Activated T-helper 2 cell treated with anti-CD3 and anti-CD28 coated beads, Interferon-gamma antibody, Interleukin-2, Interleukin-4, amounts not matched to agents 10 μg/mL and 5 μg/mL and 100 μg/mL, durations not matched to agents 14 hours and 24 hours and 36 hours (primary cell): Measurements from ENCODE around the gene ENTPD6. TPM values are rescaled to one million over a fixed set of nuclear protein-coding genes. Genes with fewer than 3 reads are reported as not detected.

ENCODE experiments used
- DNase-seq: peaks from one replicate; pipeline ENCODE4 v3.0.0; 2021; ENCODE audit warnings: low spot score
- H3K27ac Mint-ChIP-seq: one replicate; pipeline ENCODE4 v1.8.0; 2021; ENCODE audit warnings: mixed read lengths
- H3K27me3 Mint-ChIP-seq: one replicate; pipeline ENCODE4 v1.8.0; 2021; ENCODE audit warnings: low read depth, mixed read lengths
- H3K36me3 Mint-ChIP-seq: one replicate; pipeline ENCODE4 v1.8.0; 2021; ENCODE audit warnings: low read depth, mixed read lengths
- H3K4me1 Mint-ChIP-seq: one replicate; pipeline ENCODE4 v1.8.0; 2021; ENCODE audit warnings: low read depth, mixed read lengths
- H3K4me3 Mint-ChIP-seq: one replicate; pipeline ENCODE4 v1.8.0; 2021; ENCODE audit warnings: low read depth, mild to moderate bottlenecking, moderate library complexity, mixed read lengths
- H3K9me3 Mint-ChIP-seq: one replicate; pipeline ENCODE4 v1.8.0; 2021; ENCODE audit warnings: mixed read lengths
- intact Hi-C: fragments of 100-400 bp; cut with micrococcal nuclease; formaldehyde crosslinking; loops from one replicate; pipeline ENCODE4 v1.15.1; 2023
- total RNA-seq: library from RNA; stranded (reverse); gene quantifications from 2 replicates; pipeline ENCODE4 v1.2.3, GENCODE V29; 2022

Gene ENTPD6
- total RNA-seq, 1 donor from 2014 or later: 48.8 TPM

DNA sequence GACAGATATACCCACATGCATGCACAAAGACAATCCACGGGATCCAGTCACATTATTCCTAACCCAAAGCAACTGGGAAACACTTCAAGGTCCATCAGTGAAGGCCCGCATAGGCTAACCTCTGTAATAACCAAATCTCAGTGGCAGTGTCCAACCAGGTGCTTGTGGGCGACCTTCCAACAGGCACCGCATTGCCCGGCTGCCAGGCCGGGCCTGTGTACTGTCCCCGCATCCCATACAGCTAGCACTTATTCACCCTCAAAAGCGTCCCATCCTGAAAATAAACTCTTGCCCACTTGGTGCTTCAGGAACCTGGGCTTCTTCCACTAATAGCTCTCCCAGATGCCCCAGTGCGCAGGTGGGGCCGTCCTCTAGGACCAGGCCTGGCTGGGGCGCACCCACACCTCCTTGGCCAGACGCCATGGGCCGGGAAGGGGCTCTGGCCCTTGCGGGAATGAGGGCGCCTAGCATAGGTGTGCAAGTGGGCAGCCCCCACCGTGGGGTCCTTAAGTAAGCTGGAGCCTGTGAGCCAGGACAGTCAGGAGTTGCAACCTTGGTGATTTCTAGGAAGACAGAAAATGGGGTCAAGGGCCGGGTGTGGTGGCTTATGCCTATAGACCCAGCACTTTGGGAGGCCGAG lies 1.1 kb upstream of the ENTPD6 start:
- Mint-ChIP-seq H3K9me3 (no peaks in the 10 kb centered on the region), H3K27ac (no peak overlapping the region), H3K4me3 (peak overlapping the region; percentile 94), H3K4me1 (peaks cover 18% of the 10 kb centered on the region), H3K27me3 (peaks cover 10% of the 10 kb centered on the region), H3K36me3 (peaks cover 18% of the 10 kb centered on the region)
- no peak for DNase-seq
- intact Hi-C loops: no loop called here

DNA sequence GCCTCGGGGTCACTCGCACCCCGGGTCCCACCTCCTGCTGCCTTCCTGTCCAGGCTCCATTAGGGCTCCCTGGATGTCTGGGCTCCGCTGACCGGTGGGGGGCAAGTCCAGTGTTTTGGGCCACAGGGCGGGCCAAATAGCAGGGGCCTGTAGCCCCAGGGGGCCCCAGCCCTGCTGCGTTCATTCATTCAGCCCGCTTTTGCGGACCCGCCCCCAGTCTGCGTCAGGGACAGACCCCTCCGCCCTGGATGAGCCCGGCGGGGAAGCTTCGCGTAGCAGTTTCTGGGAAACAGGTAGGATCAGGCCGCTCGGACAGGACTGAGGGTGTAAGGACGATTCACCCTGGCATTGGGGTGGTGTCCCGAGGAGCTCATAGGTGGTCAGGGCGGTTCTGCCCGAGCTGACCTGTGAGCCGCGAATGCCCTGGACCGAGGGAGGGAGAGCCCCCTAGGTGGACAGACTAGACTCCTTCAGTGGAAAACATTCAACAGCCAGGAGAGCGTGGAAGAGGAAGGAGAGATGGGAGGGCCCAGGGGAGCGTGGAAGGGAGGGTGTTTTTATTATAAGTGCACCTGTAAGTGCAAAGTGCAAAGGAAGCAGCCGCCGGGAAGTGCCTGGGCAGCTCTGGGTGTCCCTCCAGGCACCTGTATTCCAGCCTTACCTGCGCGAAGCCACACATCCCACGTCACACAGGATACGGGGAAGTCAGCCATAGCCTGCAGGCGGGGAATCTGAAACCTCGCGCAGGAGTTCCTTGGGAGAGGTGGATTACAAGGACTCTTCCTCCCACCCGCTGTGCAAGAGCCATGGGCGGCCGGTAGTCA lies 662 bp downstream of the ENTPD6 start:
- Mint-ChIP-seq H3K4me1 (peaks cover 26% of the 10 kb centered on the region), H3K36me3 (peaks cover 23% of the 10 kb centered on the region), H3K9me3 (no peaks in the 10 kb centered on the region), H3K27me3 (peaks cover 2% of the 10 kb centered on the region), H3K4me3 (peak overlapping the region; percentile 94), H3K27ac (peak overlapping the region; percentile 75)
- intact Hi-C loops: loop anchor here (2.0 to 5.0 kb wide), 3 partner anchors 35 to 204 kb away; partner anchors contain the start of gene APMAP
- DNase-seq: no peak

DNA sequence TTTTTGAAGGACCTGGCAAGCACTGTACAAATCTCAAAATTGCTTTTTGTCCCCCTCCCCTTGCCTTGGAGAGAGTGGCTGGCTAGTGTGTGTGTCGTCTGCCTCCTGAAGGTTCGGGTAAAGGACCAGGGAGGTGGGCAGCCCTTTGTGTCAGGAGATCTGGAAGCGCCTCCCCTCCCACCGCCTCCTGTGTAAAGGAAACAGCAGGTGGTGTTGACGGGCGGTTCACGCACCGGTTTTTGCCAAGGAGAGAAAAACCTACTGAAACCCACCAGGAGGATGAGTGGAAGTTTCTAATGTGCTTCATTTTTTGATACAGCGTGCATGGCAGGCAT lies 1.2 kb downstream of the ENTPD6 start:
- Mint-ChIP-seq H3K4me3 (peak overlapping the region; percentile 94), H3K36me3 (peaks cover 23% of the 10 kb centered on the region), H3K4me1 (peaks cover 26% of the 10 kb centered on the region)

DNA sequence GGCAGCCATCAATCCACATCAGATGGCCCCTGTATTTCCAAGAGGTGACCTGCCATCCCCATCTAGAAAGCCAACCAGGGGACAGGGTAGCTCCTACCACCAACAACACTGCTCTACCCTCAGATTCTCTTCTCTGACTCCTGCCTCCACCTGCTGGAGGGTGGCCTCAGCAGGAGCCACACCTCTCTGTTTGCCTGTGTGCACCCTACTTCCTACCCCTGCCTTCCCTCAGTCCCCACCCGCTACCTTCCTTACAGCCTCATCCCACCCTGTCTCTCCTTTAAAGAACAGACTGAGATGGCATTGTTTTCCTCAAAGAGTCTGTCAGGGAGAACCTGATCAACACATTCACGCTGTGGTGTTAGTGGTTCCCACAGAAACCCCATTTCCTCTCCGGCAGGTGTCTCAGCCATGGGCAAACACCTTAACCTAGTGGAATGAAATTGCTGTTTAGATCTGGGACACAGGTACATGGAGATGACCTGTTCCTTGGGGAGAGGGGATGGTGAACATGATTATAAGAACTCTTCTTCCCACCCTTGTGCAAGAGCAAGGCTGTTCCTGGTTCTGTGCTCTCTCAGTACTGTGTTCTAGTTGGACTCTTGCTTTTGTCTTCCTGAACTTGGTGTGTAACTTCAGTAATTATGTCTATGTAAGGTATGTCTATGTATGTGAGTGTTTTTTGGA lies 1.8 kb downstream of the ENTPD6 start:
- Mint-ChIP-seq H3K36me3 (peaks cover 23% of the 10 kb centered on the region), H3K27me3 (no peaks in the 10 kb centered on the region), H3K4me1 (peaks cover 26% of the 10 kb centered on the region), H3K27ac (no peak overlapping the region), H3K4me3 (peak overlapping the region; percentile 94), H3K9me3 (no peaks in the 10 kb centered on the region)
- no peak for DNase-seq
- intact Hi-C loops: loop anchor here (2.0 to 5.0 kb wide), 3 partner anchors 37 to 205 kb away; partner anchors contain the start of gene APMAP

More for the DNA sequence above, 1.2 kb downstream of the ENTPD6 start:
- DNase-seq: no peak
- Mint-ChIP-seq H3K27ac (no peak overlapping the region), H3K27me3 (no peaks in the 10 kb centered on the region), H3K9me3 (no peaks in the 10 kb centered on the region)
- intact Hi-C loops: loop anchor here (2.0 to 5.0 kb wide), 3 partner anchors 36 to 204 kb away; partner anchors contain the start of gene APMAP

DNA sequence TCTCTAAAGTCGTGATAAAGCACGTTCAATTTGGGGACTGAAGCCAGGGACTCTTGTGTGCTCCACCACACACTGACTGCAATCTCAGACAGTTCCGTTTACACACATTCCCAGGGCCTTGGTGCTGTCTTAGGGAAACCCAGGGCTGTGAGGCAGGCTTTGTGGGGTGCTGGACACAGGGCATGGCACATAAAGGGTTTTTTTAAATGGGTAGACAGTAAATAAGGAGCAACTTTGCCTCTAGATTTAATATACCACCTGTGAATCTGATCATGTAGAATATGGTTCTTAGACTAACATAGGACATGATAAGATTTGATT lies 2.3 kb downstream of the ENTPD6 start:
- DNase-seq: no peak
- intact Hi-C loops: loop anchor here (2.0 to 5.0 kb wide), 3 partner anchors 37 to 206 kb away; partner anchors contain the start of gene APMAP
- H3K27me3 Mint-ChIP-seq: no peaks in the 10 kb centered on the region
- no peaks in the 10 kb centered on the region for H3K9me3 Mint-ChIP-seq
- peaks cover 23% of the 10 kb centered on the region for H3K36me3 Mint-ChIP-seq
- H3K4me1 Mint-ChIP-seq: peaks cover 26% of the 10 kb centered on the region
- H3K27ac Mint-ChIP-seq: no peak overlapping the region
- H3K4me3 Mint-ChIP-seq: peak overlapping the region; percentile 94

DNA sequence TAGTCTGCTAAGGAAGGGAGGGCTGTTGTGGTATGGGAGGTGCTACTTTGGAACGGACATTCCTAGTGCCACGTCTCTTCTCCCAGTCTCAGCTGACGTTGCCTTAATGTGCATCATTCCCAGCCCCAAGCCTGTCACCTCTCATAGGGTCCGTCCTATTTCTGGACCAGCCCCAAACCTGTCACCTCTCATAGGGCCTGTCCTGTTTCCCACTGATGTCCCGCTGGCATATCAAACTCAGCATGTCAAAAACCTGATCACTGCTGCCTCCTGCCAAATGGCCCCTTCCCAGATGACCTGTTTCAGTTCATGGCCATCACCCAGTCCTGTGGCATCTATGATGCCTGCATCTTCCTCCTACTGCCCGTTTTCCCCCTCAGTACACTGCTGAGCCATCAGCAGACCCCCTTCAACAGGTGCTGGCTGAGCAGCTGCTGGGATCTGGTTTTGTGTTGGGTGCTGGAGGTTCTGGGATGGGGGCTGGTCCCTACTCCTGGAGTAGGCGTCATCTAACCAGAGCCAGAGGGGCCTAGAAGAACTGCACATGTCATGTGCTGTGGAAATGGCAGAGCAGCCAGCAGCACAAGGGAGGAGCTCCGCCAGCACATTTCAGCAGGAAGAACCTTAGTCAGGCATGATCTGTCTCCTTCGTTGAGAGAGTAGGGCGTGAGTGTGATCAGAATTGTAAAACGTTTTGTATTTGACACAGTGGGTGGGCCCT lies 3.3 kb downstream of the ENTPD6 start:
- H3K9me3 Mint-ChIP-seq: no peaks in the 10 kb centered on the region
- no peak for DNase-seq
- intact Hi-C loops: loop anchor here (5.0 kb wide), 2 partner anchors 38 to 207 kb away; partner anchors contain the start of gene APMAP
- H3K4me1 Mint-ChIP-seq: peaks cover 26% of the 10 kb centered on the region
- H3K27me3 Mint-ChIP-seq: no peaks in the 10 kb centered on the region
- no peak overlapping the region for H3K27ac Mint-ChIP-seq
- H3K36me3 Mint-ChIP-seq: peaks cover 23% of the 10 kb centered on the region
- no peak overlapping the region for H3K4me3 Mint-ChIP-seq

DNA sequence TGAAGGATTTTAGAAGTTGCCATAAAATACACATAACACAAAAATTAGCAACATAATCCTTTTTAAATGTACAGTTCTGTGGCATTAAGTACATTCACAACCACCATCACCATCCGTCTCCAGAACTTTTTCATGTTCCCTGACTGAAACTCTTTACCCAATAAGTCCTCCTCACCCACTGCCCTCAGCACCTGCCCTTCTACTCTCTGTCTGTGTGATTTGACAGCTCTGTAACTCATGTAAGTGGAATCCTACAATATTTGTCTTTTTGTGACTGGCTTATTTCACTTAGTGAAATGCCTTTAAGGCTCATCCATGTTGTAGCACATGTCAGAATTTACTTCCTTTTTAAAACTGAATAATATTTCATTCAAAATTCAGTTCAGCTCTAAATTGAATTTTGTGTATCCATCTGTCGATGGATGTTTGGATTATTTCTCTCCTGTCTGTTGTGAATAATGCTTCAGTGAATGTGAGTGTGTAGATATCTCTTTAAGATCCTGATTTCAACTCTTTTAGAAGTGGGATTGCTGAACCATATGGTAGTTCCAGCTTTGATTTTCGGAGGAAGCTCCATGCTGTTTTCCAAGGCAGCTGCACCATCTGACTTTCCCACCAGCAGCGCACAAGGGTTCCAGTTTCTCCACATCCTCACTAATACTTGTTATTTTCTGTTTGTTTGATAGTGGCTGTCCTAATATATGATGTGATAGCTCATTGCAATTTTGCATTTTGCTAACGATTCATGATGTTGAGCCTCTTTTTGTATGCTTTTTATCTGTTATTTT lies 4.2 kb downstream of the ENTPD6 start:
- no peaks in the 10 kb centered on the region for H3K9me3 Mint-ChIP-seq
- H3K36me3 Mint-ChIP-seq: peaks cover 23% of the 10 kb centered on the region
- no peak for DNase-seq
- peaks cover 26% of the 10 kb centered on the region for H3K4me1 Mint-ChIP-seq
- H3K27me3 Mint-ChIP-seq: no peaks in the 10 kb centered on the region
- intact Hi-C loops: loop anchor here (5.0 kb wide), 2 partner anchors 38 to 207 kb away; partner anchors contain the start of gene APMAP
- no peak overlapping the region for H3K27ac Mint-ChIP-seq
- no peak overlapping the region for H3K4me3 Mint-ChIP-seq

DNA sequence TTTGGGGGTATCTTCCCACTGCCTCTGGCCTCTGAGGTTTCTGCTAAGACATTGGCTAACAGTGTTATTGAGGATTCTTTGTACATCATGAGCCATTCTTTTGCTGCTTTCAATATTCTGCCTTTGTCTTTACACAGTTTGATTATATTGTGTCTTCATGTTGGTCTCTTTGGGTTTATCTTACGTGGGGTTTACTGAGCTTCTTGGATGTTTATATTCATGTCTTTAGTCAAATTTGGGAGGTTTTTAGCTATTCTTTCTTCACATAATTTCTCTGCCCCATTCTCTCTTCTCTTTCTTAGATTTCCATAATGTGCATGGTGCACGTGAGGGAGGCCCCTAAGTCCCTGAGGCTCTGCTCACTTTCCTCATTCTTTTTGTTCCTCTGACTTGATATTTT lies 7.6 kb downstream of the ENTPD6 start:
- Mint-ChIP-seq H3K36me3 (peaks cover 10% of the 10 kb centered on the region), H3K27ac (no peak overlapping the region), H3K9me3 (no peaks in the 10 kb centered on the region), H3K4me3 (no peak overlapping the region), H3K27me3 (no peaks in the 10 kb centered on the region), H3K4me1 (peaks cover 8% of the 10 kb centered on the region)
- no peak for DNase-seq
- intact Hi-C loops: no loop called here

DNA sequence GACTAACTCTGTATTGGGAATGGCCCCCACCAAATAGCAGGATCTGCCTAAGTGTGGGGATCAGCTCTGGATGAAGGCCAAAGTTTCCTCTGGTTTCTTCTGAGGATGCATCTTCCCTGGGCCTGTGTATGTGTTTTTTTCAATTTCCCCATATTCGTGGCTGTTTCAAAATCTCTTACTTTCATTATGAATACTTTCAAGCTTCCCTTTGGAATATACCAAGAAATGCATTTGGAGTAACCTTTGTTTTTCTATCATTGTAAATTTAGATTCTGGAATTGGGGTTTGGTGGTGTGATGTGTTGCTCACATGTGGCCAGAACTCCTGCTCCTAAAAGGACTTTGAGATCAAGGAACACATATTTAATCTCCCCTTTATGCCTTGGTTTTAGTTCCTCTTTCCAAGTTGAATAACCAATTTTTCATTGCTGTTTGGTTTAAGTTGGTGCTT lies 8.4 kb downstream of the ENTPD6 start:
- intact Hi-C loops: no loop called here
- Mint-ChIP-seq H3K36me3 (peaks cover 10% of the 10 kb centered on the region), H3K4me1 (peaks cover 8% of the 10 kb centered on the region), H3K27me3 (no peaks in the 10 kb centered on the region), H3K4me3 (no peak overlapping the region), H3K9me3 (no peaks in the 10 kb centered on the region), H3K27ac (no peak overlapping the region)
- DNase-seq: no peak

DNA sequence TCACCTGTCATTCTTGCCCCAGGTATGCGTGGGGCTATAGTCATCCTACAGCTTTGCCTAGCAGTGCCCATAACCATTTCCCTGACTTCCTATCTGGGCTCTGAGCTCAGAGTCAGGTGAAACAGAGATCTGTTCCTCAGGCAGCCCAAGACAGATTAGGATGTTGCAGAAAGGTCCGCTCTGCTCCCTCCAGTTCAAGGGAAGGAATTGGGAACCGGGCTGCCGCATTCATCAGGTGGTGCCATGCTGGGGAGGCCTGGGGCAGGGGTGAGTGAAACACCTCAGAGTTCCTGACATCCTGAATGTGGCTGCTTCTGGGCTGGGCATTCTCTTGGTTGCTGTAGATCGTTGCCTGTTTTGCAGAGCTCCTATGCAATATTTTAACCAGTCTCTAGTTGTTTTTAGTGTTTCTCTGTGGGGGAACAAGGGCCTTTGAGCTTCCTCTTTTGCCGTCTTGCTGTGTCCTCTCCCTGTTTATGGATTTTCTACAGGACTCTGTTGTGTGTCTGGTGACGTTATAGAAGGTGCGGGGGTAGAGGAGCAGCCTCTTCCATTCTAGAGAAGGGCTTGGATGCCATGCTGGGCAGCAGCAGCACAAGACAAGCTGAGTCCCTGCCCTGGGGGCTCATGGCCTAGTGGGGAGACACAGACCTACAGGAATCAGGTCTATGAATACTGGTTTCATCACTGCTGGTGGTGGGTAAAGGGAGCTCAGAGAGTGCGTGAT lies 9.2 kb downstream of the ENTPD6 start:
- no peaks in the 10 kb centered on the region for H3K9me3 Mint-ChIP-seq
- peaks cover 2% of the 10 kb centered on the region for H3K36me3 Mint-ChIP-seq
- H3K4me1 Mint-ChIP-seq: peaks cover 11% of the 10 kb centered on the region
- no peak overlapping the region for H3K27ac Mint-ChIP-seq
- no peak overlapping the region for H3K4me3 Mint-ChIP-seq
- intact Hi-C loops: no loop called here
- no peaks in the 10 kb centered on the region for H3K27me3 Mint-ChIP-seq
- DNase-seq: no peak

DNA sequence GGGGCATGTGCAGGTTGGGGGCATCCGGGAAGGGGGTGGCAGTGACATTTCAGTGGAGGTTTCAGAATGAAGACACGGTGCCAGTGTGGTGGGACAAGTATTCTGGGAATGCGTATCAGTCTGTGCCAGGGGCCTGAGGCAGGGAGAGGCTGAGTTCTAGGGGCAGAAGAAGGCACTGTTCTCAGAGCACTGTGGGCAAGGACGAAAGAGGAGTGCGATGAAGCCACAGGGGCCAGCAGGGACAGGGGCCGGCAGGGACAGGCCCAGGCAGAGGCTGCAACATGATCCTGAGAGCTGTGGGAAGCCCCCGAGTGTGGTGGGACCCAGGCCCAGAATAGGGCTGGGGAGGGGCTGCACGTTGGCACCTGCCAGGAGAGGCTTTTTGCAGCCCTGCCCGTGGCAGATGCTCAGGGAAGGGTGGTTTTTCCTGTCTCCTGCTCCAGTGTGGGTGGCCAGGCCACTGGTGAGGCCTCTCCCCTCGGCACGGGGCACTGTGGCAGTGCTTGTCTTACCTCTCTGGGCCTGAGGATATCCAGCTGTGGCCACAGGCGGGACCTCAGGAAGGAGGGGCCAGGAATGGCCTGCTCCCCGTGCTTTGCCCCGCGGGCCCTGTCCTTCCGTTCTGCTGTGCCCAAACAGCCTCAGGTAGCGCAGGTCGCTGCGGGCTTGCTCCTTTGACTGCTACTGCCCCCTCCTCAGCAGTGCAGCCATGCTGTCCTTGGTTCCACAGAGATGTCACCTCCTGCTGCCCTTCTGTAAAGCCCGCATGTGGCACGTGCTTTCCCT lies 10.0 kb downstream of the ENTPD6 start:
- Mint-ChIP-seq H3K27me3 (no peaks in the 10 kb centered on the region), H3K4me1 (peaks cover 7% of the 10 kb centered on the region), H3K36me3 (no peaks in the 10 kb centered on the region), H3K9me3 (no peaks in the 10 kb centered on the region), H3K27ac (no peak overlapping the region), H3K4me3 (no peak overlapping the region)
- no peak for DNase-seq
- intact Hi-C loops: no loop called here
